ENCODE data around the gene MSLN.

Gene MSLN

GRCh38 chr16:776824-777223, 16.3 kb downstream of the MSLN start:
- DNase-seq (ENCODE audit: low read depth), result no peak

- no peak for DNase-seq (ENCODE audit: low read depth)
Observed at GRCh38 chr16:777826-778225, 17.3 kb downstream of the MSLN start.

- DNase-seq (ENCODE audit: low read depth), result no peak
Observed at GRCh38 chr16:778447-778846, 17.9 kb downstream of the MSLN start.

GRCh38 chr16:778909-779527, 18.5 kb downstream of the MSLN start:
- no peak for DNase-seq (ENCODE audit: low read depth)

- no peak for DNase-seq (ENCODE audit: low read depth)
Observed at GRCh38 chr16:779561-779960, 19.0 kb downstream of the MSLN start.

GRCh38 chr16:780296-780695, 19.8 kb downstream of the MSLN start:
- DNase-seq (ENCODE audit: low read depth), result no peak

- no peak for DNase-seq (ENCODE audit: low read depth)
Observed at GRCh38 chr16:781346-782010, 20.9 kb downstream of the MSLN start.

GRCh38 chr16:782258-782657, 21.7 kb downstream of the MSLN start:
- no peak for DNase-seq (ENCODE audit: low read depth)

- no peak for DNase-seq (ENCODE audit: low read depth)
Observed at GRCh38 chr16:782766-783403, 22.4 kb downstream of the MSLN start.

- no peak for DNase-seq (ENCODE audit: low read depth)
Observed at GRCh38 chr16:783404-784161, 23.0 kb downstream of the MSLN start.

GRCh38 chr16:784431-784830, 23.9 kb downstream of the MSLN start:
- no peak for DNase-seq (ENCODE audit: low read depth)

GRCh38 chr16:785563-786535, 25.3 kb downstream of the MSLN start:
- no peak for DNase-seq (ENCODE audit: low read depth)

- no peak for DNase-seq (ENCODE audit: low read depth)
Observed at GRCh38 chr16:787321-787966, 26.9 kb downstream of the MSLN start.

- no peak for DNase-seq (ENCODE audit: low read depth)
Observed at GRCh38 chr16:787978-788398, 27.5 kb downstream of the MSLN start, which contains the start of gene RPUSD1. Gene RPUSD1 (minus strand): TSS chr16:788381. CDS start chr16:787737, 644 bp downstream.

- peak; percentile 84 for DNase-seq (ENCODE audit: low read depth)
Observed at GRCh38 chr16:788399-789126, 28.0 kb downstream of the MSLN start, which contains the start of gene CHTF18. Gene CHTF18 (plus strand): TSS chr16:788620. CDS start chr16:788685, 65 bp downstream.

GRCh38 chr16:789191-789850, 28.8 kb downstream of the MSLN start:
- DNase-seq (ENCODE audit: low read depth), result no peak

GRCh38 chr16:790086-790485, 29.6 kb downstream of the MSLN start:
- DNase-seq (ENCODE audit: low read depth), result no peak

- no peak for DNase-seq (ENCODE audit: low read depth)
Observed at GRCh38 chr16:791131-791530, 30.6 kb downstream of the MSLN start.

GRCh38 chr16:792221-792995, 31.9 kb downstream of the MSLN start:
- DNase-seq (ENCODE audit: low read depth), result no peak
